ENCODE data around the gene ITGA1. TPM values are rescaled to one million over a fixed set of nuclear protein-coding genes. Genes with fewer than 3 reads are reported as not detected.
"Not testable (repeated sequence)": the region's sequence is repeated elsewhere in the genome, so short reads cannot be mapped to it uniquely, and the experiment has no call there.

The ITGA1 gene
- total RNA-seq, 1 experiment from 2014 or later: 26.4 TPM

GRCh38 chr5:52963636-52964035 lies 175.9 kb downstream of the ITGA1 start:
- peaks cover 14% of the 10 kb centered on the region for H3K4me1 ChIP-seq
- TF ChIP-seq, protein P1, sequence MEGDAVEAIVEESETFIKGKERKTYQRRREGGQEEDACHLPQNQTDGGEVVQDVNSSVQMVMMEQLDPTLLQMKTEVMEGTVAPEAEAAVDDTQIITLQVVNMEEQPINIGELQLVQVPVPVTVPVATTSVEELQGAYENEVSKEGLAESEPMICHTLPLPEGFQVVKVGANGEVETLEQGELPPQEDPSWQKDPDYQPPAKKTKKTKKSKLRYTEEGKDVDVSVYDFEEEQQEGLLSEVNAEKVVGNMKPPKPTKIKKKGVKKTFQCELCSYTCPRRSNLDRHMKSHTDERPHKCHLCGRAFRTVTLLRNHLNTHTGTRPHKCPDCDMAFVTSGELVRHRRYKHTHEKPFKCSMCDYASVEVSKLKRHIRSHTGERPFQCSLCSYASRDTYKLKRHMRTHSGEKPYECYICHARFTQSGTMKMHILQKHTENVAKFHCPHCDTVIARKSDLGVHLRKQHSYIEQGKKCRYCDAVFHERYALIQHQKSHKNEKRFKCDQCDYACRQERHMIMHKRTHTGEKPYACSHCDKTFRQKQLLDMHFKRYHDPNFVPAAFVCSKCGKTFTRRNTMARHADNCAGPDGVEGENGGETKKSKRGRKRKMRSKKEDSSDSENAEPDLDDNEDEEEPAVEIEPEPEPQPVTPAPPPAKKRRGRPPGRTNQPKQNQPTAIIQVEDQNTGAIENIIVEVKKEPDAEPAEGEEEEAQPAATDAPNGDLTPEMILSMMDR (IDR thresholded peaks at IDR 0.05; ENCODE audit: insufficient read depth in 1 of 2, low read depth in 1 of 2, low read length in 1 of 2, severe bottlenecking in 1 of 2, unreplicated experiment in 1 of 2): no peak
- no peaks in the 10 kb centered on the region for H3K27me3 ChIP-seq (replicated peaks; ENCODE audit: control insufficient read depth, insufficient read depth, low read length)
- CTCF ChIA-PET: interaction anchor here (1.5 kb wide), 1 partner anchor 15 kb away, joined by 4 read pairs; no protein-coding TSS in a partner anchor
- intact Hi-C loops (cut with micrococcal nuclease; ENCODE audit: unreplicated experiment): no loop called here
- BruUV-seq (replicated peaks): no TSS peak
- no peak overlapping the region for H3K27ac Mint-ChIP-seq (ENCODE audit: unreplicated experiment)
- no peaks in the 10 kb centered on the region for H3K36me3 Mint-ChIP-seq (ENCODE audit: insufficient read depth, unreplicated experiment)
- peaks cover 6% of the 10 kb centered on the region; the same call in 1 of the 2 replicates for H3K9me3 ChIP-seq
- peaks cover 7% of the 10 kb centered on the region for H3K9me3 Mint-ChIP-seq (ENCODE audit: unreplicated experiment)
- H3K4me1 Mint-ChIP-seq (ENCODE audit: low read depth, unreplicated experiment): peaks cover 9% of the 10 kb centered on the region
- no peak overlapping the region for H3K4me3 ChIP-seq (ENCODE audit: low read depth, low read length)
- DNase-seq: no peak
- POLR2A ChIA-PET: no interaction called here
- H3K27me3 Mint-ChIP-seq (ENCODE audit: insufficient read depth, unreplicated experiment): no peaks in the 10 kb centered on the region
- H3K36me3 ChIP-seq (ENCODE audit: control insufficient read depth, insufficient read depth, low read length): no peaks in the 10 kb centered on the region
- no peak overlapping the region for H3K4me3 Mint-ChIP-seq (ENCODE audit: unreplicated experiment)

DNA sequence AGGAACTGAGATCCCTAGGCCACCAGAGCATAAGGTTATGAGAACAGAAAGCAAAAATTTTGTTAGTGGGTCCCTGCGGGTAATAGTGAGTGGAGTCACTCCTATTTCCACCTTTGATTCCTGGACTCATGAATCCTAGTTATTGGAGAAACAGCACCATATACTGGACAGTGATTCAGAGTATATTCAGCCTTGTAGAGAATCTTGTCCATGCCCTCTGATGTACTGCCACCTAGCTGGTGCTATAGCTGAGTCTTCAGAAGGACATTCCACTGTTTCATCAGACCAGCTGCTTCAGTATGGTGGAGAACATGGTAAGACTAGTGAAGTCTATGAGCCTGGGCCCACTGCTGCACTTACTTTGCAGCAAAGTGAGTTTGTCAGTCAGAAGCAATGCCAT lies 176.4 kb downstream of the ITGA1 start:
- H3K27ac Mint-ChIP-seq (ENCODE audit: unreplicated experiment): no peak overlapping the region
- ChIA-PET POLR2A (no interaction called here), CTCF (no interaction called here)
- TF ChIP-seq, protein P1 (IDR thresholded peaks at IDR 0.05; ENCODE audit: insufficient read depth in 1 of 2, low read depth in 1 of 2, low read length in 1 of 2, severe bottlenecking in 1 of 2, unreplicated experiment in 1 of 2): peak in 1 of 2 experiments; percentile 9
- Histone ChIP-seq H3K36me3 (ENCODE audit: control insufficient read depth, insufficient read depth, low read length) (no peaks in the 10 kb centered on the region), H3K4me3 (ENCODE audit: low read depth, low read length) (no peak overlapping the region), H3K9me3 (peaks cover 6% of the 10 kb centered on the region; the same call in 1 of the 2 replicates), H3K4me1 (peaks cover 11% of the 10 kb centered on the region; the same call in 1 of the 2 replicates), H3K27me3 (replicated peaks; ENCODE audit: control insufficient read depth, insufficient read depth, low read length) (no peaks in the 10 kb centered on the region)
- DNase-seq: no peak
- BruUV-seq (replicated peaks): no TSS peak
- intact Hi-C loops (cut with micrococcal nuclease; ENCODE audit: unreplicated experiment): no loop called here
- H3K4me3 Mint-ChIP-seq (ENCODE audit: unreplicated experiment): no peak overlapping the region
- H3K27me3 Mint-ChIP-seq (ENCODE audit: insufficient read depth, unreplicated experiment): no peaks in the 10 kb centered on the region
- peaks cover 7% of the 10 kb centered on the region for H3K9me3 Mint-ChIP-seq (ENCODE audit: unreplicated experiment)
- no peaks in the 10 kb centered on the region for H3K36me3 Mint-ChIP-seq (ENCODE audit: insufficient read depth, unreplicated experiment)
- H3K4me1 Mint-ChIP-seq (ENCODE audit: low read depth, unreplicated experiment): peaks cover 9% of the 10 kb centered on the region

GRCh38 chr5:52976157-52976556 lies 188.4 kb downstream of the ITGA1 start:
- H3K4me3 ChIP-seq (ENCODE audit: low read depth, low read length); DNase-seq; H3K4me3 Mint-ChIP-seq (ENCODE audit: unreplicated experiment); H3K4me1 ChIP-seq; POLR2A ChIA-PET; H3K36me3 ChIP-seq (ENCODE audit: control insufficient read depth, insufficient read depth, low read length); H3K27ac Mint-ChIP-seq (ENCODE audit: unreplicated experiment); BruUV-seq (replicated peaks); H3K36me3 Mint-ChIP-seq (ENCODE audit: insufficient read depth, unreplicated experiment); H3K27me3 Mint-ChIP-seq (ENCODE audit: insufficient read depth, unreplicated experiment); intact Hi-C loops (cut with micrococcal nuclease; ENCODE audit: unreplicated experiment); H3K4me1 Mint-ChIP-seq (ENCODE audit: low read depth, unreplicated experiment); CTCF ChIA-PET; H3K27me3 ChIP-seq (replicated peaks; ENCODE audit: control insufficient read depth, insufficient read depth, low read length): not testable (repeated sequence)
- peaks cover 14% of the 10 kb centered on the region for H3K9me3 ChIP-seq
- peaks cover 15% of the 10 kb centered on the region for H3K9me3 Mint-ChIP-seq (ENCODE audit: unreplicated experiment)

All from Caco-2 (cell line).